ENCODE results near the gene PPP1R12B.
"Not testable (repeated sequence)": the region's sequence is repeated elsewhere in the genome, so short reads cannot be mapped to it uniquely, and the experiment has no call there.

The PPP1R12B gene

GRCh38 chr1:202600432-202601041 lies 252.0 kb downstream of the PPP1R12B start:
- H3K9me3 ChIP-seq: no peaks in the 10 kb centered on the region
- H3K27ac ChIP-seq: no peak overlapping the region
- H3K27me3 ChIP-seq: no peaks in the 10 kb centered on the region
- peaks cover 91% of the 10 kb centered on the region for H3K36me3 ChIP-seq
- peaks cover 0 to 8% of the 10 kb centered on the region in 2 experiments for H3K4me1 ChIP-seq (ENCODE audit: control insufficient read depth in 1 of 2, insufficient read depth in 1 of 2, low read depth in 1 of 2, low read length in 1 of 2)
- TF ChIP-seq CTCF (IDR thresholded peaks at IDR 0.05): no peak
- H3K4me3 ChIP-seq (ENCODE audit: low read depth in 1 of 2, low read length in 1 of 2): no peak overlapping the region

- Histone ChIP-seq H3K27me3 (no peaks in the 10 kb centered on the region), H3K4me1 (ENCODE audit: control insufficient read depth in 1 of 2, insufficient read depth in 1 of 2, low read depth in 1 of 2, low read length in 1 of 2) (no peaks in the 10 kb centered on the region), H3K36me3 (peaks cover 82% of the 10 kb centered on the region), H3K4me3 (ENCODE audit: low read depth in 1 of 2, low read length in 1 of 2) (no peak overlapping the region), H3K9me3 (no peaks in the 10 kb centered on the region), H3K27ac (no peak overlapping the region)
- TF ChIP-seq CTCF (IDR thresholded peaks at IDR 0.05): no peak
Measured at GRCh38 chr1:202603435-202603834, 254.9 kb downstream of the PPP1R12B start.

GRCh38 chr1:202605515-202605914 lies 257.0 kb downstream of the PPP1R12B start:
- no peaks in the 10 kb centered on the region for H3K27me3 ChIP-seq
- no peak overlapping the region for H3K4me3 ChIP-seq (ENCODE audit: low read depth in 1 of 2, low read length in 1 of 2)
- TF ChIP-seq CTCF (IDR thresholded peaks at IDR 0.05): no peak
- H3K27ac ChIP-seq: no peak overlapping the region
- no peaks in the 10 kb centered on the region for H3K4me1 ChIP-seq (ENCODE audit: control insufficient read depth in 1 of 2, insufficient read depth in 1 of 2, low read depth in 1 of 2, low read length in 1 of 2)
- no peaks in the 10 kb centered on the region for H3K9me3 ChIP-seq
- H3K36me3 ChIP-seq: peaks cover 63% of the 10 kb centered on the region

GRCh38 chr1:202612036-202612435 lies 263.5 kb downstream of the PPP1R12B start:
- peaks cover 12% of the 10 kb centered on the region for H3K36me3 ChIP-seq
- H3K27ac ChIP-seq; H3K9me3 ChIP-seq; H3K4me3 ChIP-seq (ENCODE audit: low read depth in 1 of 2, low read length in 1 of 2); H3K27me3 ChIP-seq: not testable (repeated sequence)
- H3K4me1 ChIP-seq (ENCODE audit: control insufficient read depth in 1 of 2, insufficient read depth in 1 of 2, low read depth in 1 of 2, low read length in 1 of 2): peaks cover 29 to 47% of the 10 kb centered on the region in 2 experiments

- no peak overlapping the region for H3K4me3 ChIP-seq (ENCODE audit: low read depth in 1 of 2, low read length in 1 of 2)
- no peaks in the 10 kb centered on the region for H3K9me3 ChIP-seq
- H3K27ac ChIP-seq: no peak overlapping the region
- peaks cover 31 to 61% of the 10 kb centered on the region in 2 experiments for H3K4me1 ChIP-seq (ENCODE audit: control insufficient read depth in 1 of 2, insufficient read depth in 1 of 2, low read depth in 1 of 2, low read length in 1 of 2)
- H3K27me3 ChIP-seq: peaks cover 3% of the 10 kb centered on the region
- peaks cover 1% of the 10 kb centered on the region for H3K36me3 ChIP-seq
- no peak for TF ChIP-seq CTCF (IDR thresholded peaks at IDR 0.05)
Measured at GRCh38 chr1:202613571-202613970, 265.1 kb downstream of the PPP1R12B start.

- not testable (repeated sequence) for H3K27ac ChIP-seq; H3K4me3 ChIP-seq (ENCODE audit: low read depth in 1 of 2, low read length in 1 of 2); H3K36me3 ChIP-seq; H3K9me3 ChIP-seq
- H3K4me1 ChIP-seq (ENCODE audit: control insufficient read depth in 1 of 2, insufficient read depth in 1 of 2, low read depth in 1 of 2, low read length in 1 of 2): peaks cover 31 to 62% of the 10 kb centered on the region in 2 experiments
- H3K27me3 ChIP-seq: peaks cover 13% of the 10 kb centered on the region
Measured at GRCh38 chr1:202614363-202615207, 266.1 kb downstream of the PPP1R12B start.

- Histone ChIP-seq H3K4me1 (ENCODE audit: control insufficient read depth in 1 of 2, insufficient read depth in 1 of 2, low read depth in 1 of 2, low read length in 1 of 2) (peaks cover 31 to 62% of the 10 kb centered on the region in 2 experiments), H3K27ac (peak overlapping the region; percentile 68), H3K27me3 (peaks cover 19% of the 10 kb centered on the region)
- H3K9me3 ChIP-seq; H3K4me3 ChIP-seq (ENCODE audit: low read depth in 1 of 2, low read length in 1 of 2); H3K36me3 ChIP-seq: not testable (repeated sequence)
Measured at GRCh38 chr1:202615208-202615500, 266.7 kb downstream of the PPP1R12B start.
